Erythroblast (primary cell): ENCODE data around the gene DNER.

Source experiments
- GATA1 ChIP-seq: IDR thresholded peaks from 2 replicates; pipeline ENCODE4 v1.6.1; 2011; ENCODE audit warnings: low read depth, mild to moderate bottlenecking, control low read depth, low read length, moderate library complexity
- POLR2A ChIP-seq: IDR thresholded peaks from 2 replicates; pipeline ENCODE4 v1.6.1; 2011; ENCODE audit warnings: mild to moderate bottlenecking, low read length

- TF ChIP-seq POLR2A (no peak), GATA1 (no peak)
Measured at GRCh38 chr2:229433351-229433750, 281.0 kb downstream of the DNER start.
